ENCODE data around the gene MARK3. TPM values are rescaled to one million over a fixed set of nuclear protein-coding genes. Genes with fewer than 3 reads are reported as not detected.
A peak's percentile ranks its signal among the peaks of the same experiment; 100 is the strongest.
"Not testable (repeated sequence)": the region's sequence is repeated elsewhere in the genome, so short reads cannot be mapped to it uniquely, and the experiment has no call there.

MARK3 gene
- total RNA-seq, 1 donor from 2014 or later: 124 TPM

DNA sequence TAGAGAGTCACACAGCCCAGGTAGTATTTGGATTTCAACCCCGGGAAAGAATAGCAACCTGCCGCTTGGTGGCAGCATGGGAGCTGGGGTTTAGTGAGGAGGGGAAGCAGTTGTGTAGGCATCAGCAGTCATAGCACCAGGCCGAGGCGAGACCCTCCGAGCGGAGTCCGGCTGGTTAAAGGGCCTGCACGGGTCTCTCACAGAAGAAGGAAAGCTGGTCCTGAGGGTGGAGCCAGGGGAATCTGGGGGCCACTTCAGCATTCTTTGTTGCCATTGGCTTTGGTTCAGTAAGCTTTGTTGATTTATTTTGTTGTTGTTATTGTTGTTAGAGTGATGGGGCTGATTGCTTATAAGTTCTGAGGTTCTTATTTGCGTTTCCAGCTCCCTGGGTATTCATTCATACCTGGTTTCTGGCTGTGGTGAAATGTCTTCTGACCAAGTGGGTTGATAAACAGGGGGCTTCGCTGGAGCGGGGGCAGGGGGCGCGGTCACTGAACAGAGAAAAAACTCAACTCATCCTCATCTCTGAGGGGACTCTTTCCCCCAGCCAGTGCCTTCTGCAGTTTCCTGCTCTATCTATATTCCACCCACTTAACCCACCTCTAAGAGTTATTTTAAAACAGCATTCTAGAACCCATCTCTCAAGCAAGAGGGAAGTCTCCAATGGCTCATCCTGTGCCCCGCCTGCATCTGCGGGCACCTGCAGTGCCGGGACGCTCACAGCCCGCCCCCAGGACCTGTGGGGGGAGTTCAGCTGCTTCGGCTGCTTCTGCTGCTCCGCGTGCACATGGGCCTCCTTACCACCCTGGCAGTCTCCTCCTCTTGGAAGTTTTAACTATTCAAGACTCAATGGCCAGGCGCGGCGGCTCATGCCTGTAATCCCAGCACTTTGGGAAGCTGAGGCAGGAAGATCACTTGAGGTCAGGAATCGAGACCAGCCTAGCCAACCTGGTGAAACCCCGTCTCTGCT, 125.8 kb downstream of the MARK3 start:
- Histone ChIP-seq H3K9ac (ENCODE audit: low read length) (no peak overlapping the region), H3K79me2 (ENCODE audit: insufficient read depth, low read length) (no peaks in the 10 kb centered on the region), H3K4me2 (ENCODE audit: low read length) (no peak overlapping the region), H3K36me3 (ENCODE audit: insufficient read depth, low read length) (peaks cover 18% of the 10 kb centered on the region), H3K4me1 (ENCODE audit: insufficient read depth, low read length) (peaks cover 11% of the 10 kb centered on the region), H2AFZ (ENCODE audit: low read depth, low read length) (no peak overlapping the region), H3K27me3 (ENCODE audit: insufficient read depth, low read length) (no peaks in the 10 kb centered on the region), H3K4me3 (ENCODE audit: insufficient read depth, low read depth, low read length) (no peak overlapping the region), H3K9me3 (ENCODE audit: insufficient read depth, low read depth, low read length) (no peaks in the 10 kb centered on the region), H4K20me1 (ENCODE audit: insufficient read depth, low read length) (peaks cover 31% of the 10 kb centered on the region), H3K27ac (ENCODE audit: low read depth, low read length) (no peak overlapping the region)
- no peaks in the 10 kb centered on the region for H3K4me1 Mint-ChIP-seq (ENCODE audit: low read depth, unreplicated experiment)
- H3K4me3 Mint-ChIP-seq (ENCODE audit: unreplicated experiment): no peak overlapping the region
- FAIRE-seq (no peak), DNase-seq (ENCODE audit: low read depth) (no peak)
- H3K36me3 Mint-ChIP-seq (ENCODE audit: low read depth, unreplicated experiment): peaks cover 26% of the 10 kb centered on the region
- no peaks in the 10 kb centered on the region for H3K27me3 Mint-ChIP-seq (ENCODE audit: low read depth, unreplicated experiment)
- TF ChIP-seq EZH2 (IDR thresholded peaks at IDR 0.05; ENCODE audit: insufficient read depth, low read length): no peak
- TF ChIP-seq, protein P1, sequence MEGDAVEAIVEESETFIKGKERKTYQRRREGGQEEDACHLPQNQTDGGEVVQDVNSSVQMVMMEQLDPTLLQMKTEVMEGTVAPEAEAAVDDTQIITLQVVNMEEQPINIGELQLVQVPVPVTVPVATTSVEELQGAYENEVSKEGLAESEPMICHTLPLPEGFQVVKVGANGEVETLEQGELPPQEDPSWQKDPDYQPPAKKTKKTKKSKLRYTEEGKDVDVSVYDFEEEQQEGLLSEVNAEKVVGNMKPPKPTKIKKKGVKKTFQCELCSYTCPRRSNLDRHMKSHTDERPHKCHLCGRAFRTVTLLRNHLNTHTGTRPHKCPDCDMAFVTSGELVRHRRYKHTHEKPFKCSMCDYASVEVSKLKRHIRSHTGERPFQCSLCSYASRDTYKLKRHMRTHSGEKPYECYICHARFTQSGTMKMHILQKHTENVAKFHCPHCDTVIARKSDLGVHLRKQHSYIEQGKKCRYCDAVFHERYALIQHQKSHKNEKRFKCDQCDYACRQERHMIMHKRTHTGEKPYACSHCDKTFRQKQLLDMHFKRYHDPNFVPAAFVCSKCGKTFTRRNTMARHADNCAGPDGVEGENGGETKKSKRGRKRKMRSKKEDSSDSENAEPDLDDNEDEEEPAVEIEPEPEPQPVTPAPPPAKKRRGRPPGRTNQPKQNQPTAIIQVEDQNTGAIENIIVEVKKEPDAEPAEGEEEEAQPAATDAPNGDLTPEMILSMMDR (IDR thresholded peaks at IDR 0.05; ENCODE audit: insufficient read depth, low read depth, low read length): no peak
- no peak overlapping the region for H3K27ac Mint-ChIP-seq (ENCODE audit: unreplicated experiment)
- H3K9me3 Mint-ChIP-seq (ENCODE audit: unreplicated experiment): no peaks in the 10 kb centered on the region

DNA sequence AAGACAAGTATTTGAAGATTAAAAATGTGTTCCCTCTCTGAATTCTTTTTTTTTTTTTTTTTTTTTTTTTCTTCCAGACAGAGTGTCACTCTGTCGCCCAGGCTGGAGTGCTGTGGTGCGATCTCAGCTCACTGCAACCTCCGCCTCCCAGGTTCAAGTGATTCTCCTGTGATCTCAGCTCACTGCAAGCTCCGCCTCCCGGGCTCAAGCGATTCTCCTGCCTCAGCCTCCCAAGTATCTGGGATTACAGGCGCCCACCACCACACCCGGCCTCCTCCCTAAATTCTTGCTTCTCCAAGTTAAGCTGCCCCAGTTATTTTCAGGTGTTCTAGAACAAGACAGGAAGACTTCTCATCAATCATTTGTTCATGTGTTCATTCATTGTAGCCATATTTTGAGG, 127.0 kb downstream of the MARK3 start:
- peaks cover 11% of the 10 kb centered on the region for H3K4me1 ChIP-seq (ENCODE audit: insufficient read depth, low read length)
- H3K4me3 ChIP-seq (ENCODE audit: insufficient read depth, low read depth, low read length); H3K27ac Mint-ChIP-seq (ENCODE audit: unreplicated experiment); H3K4me3 Mint-ChIP-seq (ENCODE audit: unreplicated experiment); H3K9me3 ChIP-seq (ENCODE audit: insufficient read depth, low read depth, low read length); H3K27me3 ChIP-seq (ENCODE audit: insufficient read depth, low read length); H3K27me3 Mint-ChIP-seq (ENCODE audit: low read depth, unreplicated experiment); FAIRE-seq; H3K79me2 ChIP-seq (ENCODE audit: insufficient read depth, low read length); DNase-seq (ENCODE audit: low read depth); H3K9me3 Mint-ChIP-seq (ENCODE audit: unreplicated experiment); H2AFZ ChIP-seq (ENCODE audit: low read depth, low read length); H3K4me1 Mint-ChIP-seq (ENCODE audit: low read depth, unreplicated experiment): not testable (repeated sequence)
- peaks cover 36% of the 10 kb centered on the region for H4K20me1 ChIP-seq (ENCODE audit: insufficient read depth, low read length)
- peaks cover 22% of the 10 kb centered on the region for H3K36me3 Mint-ChIP-seq (ENCODE audit: low read depth, unreplicated experiment)
- peak overlapping the region; percentile 53 for H3K4me2 ChIP-seq (ENCODE audit: low read length)
- H3K9ac ChIP-seq (ENCODE audit: low read length): peak overlapping the region; percentile 39
- H3K27ac ChIP-seq (ENCODE audit: low read depth, low read length): peak overlapping the region; percentile 26
- H3K36me3 ChIP-seq (ENCODE audit: insufficient read depth, low read length): peaks cover 13% of the 10 kb centered on the region

DNA sequence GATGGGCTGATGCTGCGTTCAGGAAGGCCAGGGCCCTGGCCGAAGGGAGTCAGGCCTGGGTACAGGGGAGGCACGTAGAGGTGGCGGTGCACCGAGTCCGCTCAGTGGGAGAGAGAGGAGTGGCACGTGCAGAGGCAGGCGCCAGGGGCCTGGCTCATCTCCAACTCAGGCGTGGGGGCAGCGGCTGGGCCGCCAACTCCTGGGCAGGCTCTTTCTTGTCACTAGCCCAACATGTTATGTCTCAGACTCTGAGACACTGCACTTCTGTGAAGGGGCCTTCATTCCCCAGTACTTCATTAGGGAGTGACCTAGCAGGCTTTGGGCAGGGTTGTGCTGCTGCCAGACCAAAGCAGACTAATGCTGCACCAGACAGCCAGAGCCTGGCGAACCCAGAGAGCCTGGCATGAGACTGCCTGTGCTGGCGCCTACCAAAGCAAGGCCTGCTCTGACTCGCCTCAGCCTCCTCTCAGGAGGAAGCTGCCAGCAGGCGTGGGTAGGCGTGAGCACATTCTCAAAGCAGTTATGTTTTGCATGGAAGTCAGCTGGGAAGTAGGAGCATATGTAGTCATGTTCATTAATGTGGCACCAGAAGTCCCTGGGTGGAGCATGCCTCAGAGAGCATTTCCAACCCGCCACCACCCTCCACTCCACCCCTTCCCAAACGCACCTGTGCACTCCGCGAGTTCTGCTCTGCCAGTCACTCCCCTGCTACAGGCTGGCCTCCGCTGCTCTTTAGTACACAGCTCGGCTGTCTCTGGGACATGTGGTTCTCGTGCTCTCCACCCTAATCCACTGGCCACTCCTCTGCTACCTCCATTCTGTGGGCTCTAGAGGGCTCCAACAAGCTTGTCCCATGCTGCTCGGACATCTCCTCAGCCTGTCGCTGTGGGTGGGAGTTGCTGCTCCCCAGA, 127.7 kb downstream of the MARK3 start:
- H3K9me3 Mint-ChIP-seq (ENCODE audit: unreplicated experiment): no peaks in the 10 kb centered on the region
- Histone ChIP-seq H3K27me3 (ENCODE audit: insufficient read depth, low read length) (no peaks in the 10 kb centered on the region), H3K4me1 (ENCODE audit: insufficient read depth, low read length) (peaks cover 15% of the 10 kb centered on the region), H3K9me3 (ENCODE audit: insufficient read depth, low read depth, low read length) (no peaks in the 10 kb centered on the region), H3K79me2 (ENCODE audit: insufficient read depth, low read length) (no peaks in the 10 kb centered on the region), H3K4me2 (ENCODE audit: low read length) (peak overlapping the region; percentile 53), H3K36me3 (ENCODE audit: insufficient read depth, low read length) (peaks cover 9% of the 10 kb centered on the region), H2AFZ (ENCODE audit: low read depth, low read length) (no peak overlapping the region), H3K27ac (ENCODE audit: low read depth, low read length) (peak overlapping the region; percentile 26), H4K20me1 (ENCODE audit: insufficient read depth, low read length) (peaks cover 44% of the 10 kb centered on the region), H3K4me3 (ENCODE audit: insufficient read depth, low read depth, low read length) (no peak overlapping the region), H3K9ac (ENCODE audit: low read length) (peak overlapping the region; percentile 39)
- peaks cover 22% of the 10 kb centered on the region for H3K36me3 Mint-ChIP-seq (ENCODE audit: low read depth, unreplicated experiment)
- no peak for TF ChIP-seq EZH2 (IDR thresholded peaks at IDR 0.05; ENCODE audit: insufficient read depth, low read length)
- TF ChIP-seq, protein P1 (IDR thresholded peaks at IDR 0.05; ENCODE audit: insufficient read depth, low read depth, low read length): no peak
- no peaks in the 10 kb centered on the region for H3K27me3 Mint-ChIP-seq (ENCODE audit: low read depth, unreplicated experiment)
- H3K4me1 Mint-ChIP-seq (ENCODE audit: low read depth, unreplicated experiment): peaks cover 13% of the 10 kb centered on the region
- DNase-seq (ENCODE audit: low read depth): peak; percentile 77
- FAIRE-seq: no peak
- H3K27ac Mint-ChIP-seq (ENCODE audit: unreplicated experiment): no peak overlapping the region
- no peak overlapping the region for H3K4me3 Mint-ChIP-seq (ENCODE audit: unreplicated experiment)
